C4-2B (cell line): ENCODE data around the gene RBM10.
A peak's percentile ranks its signal among the peaks of the same experiment; 100 is the strongest.

Experiments
- H3K27ac ChIP-seq: fragments of 450-650 bp; 2 replicates; pipeline ENCODE4 v1.5.1; 2017
- CTCF ChIP-seq: fragments of 450-650 bp; conservative IDR thresholded peaks from 2 replicates; pipeline ENCODE4 v1.5.1; 2017; ENCODE audit warnings: mild to moderate bottlenecking
- ZFX ChIP-seq: fragments of 450-650 bp; IDR thresholded peaks from 2 replicates; pipeline ENCODE4 v1.6.1; 2017

RBM10 gene

GRCh38 chrX:47196098-47196497 is 51.1 kb downstream of the RBM10 start:
- no peak for TF ChIP-seq ZFX
- H3K27ac ChIP-seq, result peak overlapping the region; percentile 96; the same call in 1 of the 2 replicates

GRCh38 chrX:47197526-47197925 is 52.5 kb downstream of the RBM10 start:
- no peak for TF ChIP-seq CTCF
- no peak for TF ChIP-seq ZFX
- H3K27ac ChIP-seq, result no peak overlapping the region; the same call in 1 of the 2 replicates

GRCh38 chrX:47198026-47198686 is 53.1 kb downstream of the RBM10 start:
- no peak overlapping the region for H3K27ac ChIP-seq
- TF ChIP-seq CTCF (no peak), ZFX (no peak)

- H3K27ac ChIP-seq, result no peak overlapping the region
- TF ChIP-seq CTCF (no peak), ZFX (no peak)
These were observed 53.7 kb downstream of the RBM10 start for GRCh38 chrX:47198687-47199080.

- TF ChIP-seq ZFX, result no peak
- no peak for TF ChIP-seq CTCF
- no peak overlapping the region for H3K27ac ChIP-seq
These were observed 54.3 kb downstream of the RBM10 start for GRCh38 chrX:47199286-47199685.

GRCh38 chrX:47200385-47201150 is 55.5 kb downstream of the RBM10 start:
- TF ChIP-seq CTCF, result no peak; the same call in 1 of the 2 replicates
- no peak for TF ChIP-seq ZFX
- no peak overlapping the region; the same call in 1 of the 2 replicates for H3K27ac ChIP-seq

GRCh38 chrX:47201345-47201944 is 56.4 kb downstream of the RBM10 start:
- no peak for TF ChIP-seq CTCF
- TF ChIP-seq ZFX, result no peak
- H3K27ac ChIP-seq, result no peak overlapping the region
